ENCODE data around the gene MYO15A. TPM values are rescaled to one million over a fixed set of nuclear protein-coding genes. Genes with fewer than 3 reads are reported as not detected.

Gene MYO15A, protein sequence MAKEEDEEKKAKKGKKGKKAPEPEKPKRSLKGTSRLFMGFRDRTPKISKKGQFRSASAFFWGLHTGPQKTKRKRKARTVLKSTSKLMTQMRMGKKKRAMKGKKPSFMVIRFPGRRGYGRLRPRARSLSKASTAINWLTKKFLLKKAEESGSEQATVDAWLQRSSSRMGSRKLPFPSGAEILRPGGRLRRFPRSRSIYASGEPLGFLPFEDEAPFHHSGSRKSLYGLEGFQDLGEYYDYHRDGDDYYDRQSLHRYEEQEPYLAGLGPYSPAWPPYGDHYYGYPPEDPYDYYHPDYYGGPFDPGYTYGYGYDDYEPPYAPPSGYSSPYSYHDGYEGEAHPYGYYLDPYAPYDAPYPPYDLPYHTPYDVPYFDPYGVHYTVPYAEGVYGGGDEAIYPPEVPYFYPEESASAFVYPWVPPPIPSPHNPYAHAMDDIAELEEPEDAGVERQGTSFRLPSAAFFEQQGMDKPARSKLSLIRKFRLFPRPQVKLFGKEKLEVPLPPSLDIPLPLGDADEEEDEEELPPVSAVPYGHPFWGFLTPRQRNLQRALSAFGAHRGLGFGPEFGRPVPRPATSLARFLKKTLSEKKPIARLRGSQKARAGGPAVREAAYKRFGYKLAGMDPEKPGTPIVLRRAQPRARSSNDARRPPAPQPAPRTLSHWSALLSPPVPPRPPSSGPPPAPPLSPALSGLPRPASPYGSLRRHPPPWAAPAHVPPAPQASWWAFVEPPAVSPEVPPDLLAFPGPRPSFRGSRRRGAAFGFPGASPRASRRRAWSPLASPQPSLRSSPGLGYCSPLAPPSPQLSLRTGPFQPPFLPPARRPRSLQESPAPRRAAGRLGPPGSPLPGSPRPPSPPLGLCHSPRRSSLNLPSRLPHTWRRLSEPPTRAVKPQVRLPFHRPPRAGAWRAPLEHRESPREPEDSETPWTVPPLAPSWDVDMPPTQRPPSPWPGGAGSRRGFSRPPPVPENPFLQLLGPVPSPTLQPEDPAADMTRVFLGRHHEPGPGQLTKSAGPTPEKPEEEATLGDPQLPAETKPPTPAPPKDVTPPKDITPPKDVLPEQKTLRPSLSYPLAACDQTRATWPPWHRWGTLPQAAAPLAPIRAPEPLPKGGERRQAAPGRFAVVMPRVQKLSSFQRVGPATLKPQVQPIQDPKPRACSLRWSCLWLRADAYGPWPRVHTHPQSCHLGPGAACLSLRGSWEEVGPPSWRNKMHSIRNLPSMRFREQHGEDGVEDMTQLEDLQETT (N-terminal part only)
- total RNA-seq (2014; rRNA removed; shearing (Covaris generic)), result not detected in 2 replicates
- 0.02 TPM in 2 replicates for polyA plus RNA-seq (2015; cell fraction: cytosol; rRNA removed)
- polyA plus RNA-seq (2015; cell fraction: nucleus; rRNA removed), result 0.01 and 0.05 TPM in 2 replicates

DNA sequence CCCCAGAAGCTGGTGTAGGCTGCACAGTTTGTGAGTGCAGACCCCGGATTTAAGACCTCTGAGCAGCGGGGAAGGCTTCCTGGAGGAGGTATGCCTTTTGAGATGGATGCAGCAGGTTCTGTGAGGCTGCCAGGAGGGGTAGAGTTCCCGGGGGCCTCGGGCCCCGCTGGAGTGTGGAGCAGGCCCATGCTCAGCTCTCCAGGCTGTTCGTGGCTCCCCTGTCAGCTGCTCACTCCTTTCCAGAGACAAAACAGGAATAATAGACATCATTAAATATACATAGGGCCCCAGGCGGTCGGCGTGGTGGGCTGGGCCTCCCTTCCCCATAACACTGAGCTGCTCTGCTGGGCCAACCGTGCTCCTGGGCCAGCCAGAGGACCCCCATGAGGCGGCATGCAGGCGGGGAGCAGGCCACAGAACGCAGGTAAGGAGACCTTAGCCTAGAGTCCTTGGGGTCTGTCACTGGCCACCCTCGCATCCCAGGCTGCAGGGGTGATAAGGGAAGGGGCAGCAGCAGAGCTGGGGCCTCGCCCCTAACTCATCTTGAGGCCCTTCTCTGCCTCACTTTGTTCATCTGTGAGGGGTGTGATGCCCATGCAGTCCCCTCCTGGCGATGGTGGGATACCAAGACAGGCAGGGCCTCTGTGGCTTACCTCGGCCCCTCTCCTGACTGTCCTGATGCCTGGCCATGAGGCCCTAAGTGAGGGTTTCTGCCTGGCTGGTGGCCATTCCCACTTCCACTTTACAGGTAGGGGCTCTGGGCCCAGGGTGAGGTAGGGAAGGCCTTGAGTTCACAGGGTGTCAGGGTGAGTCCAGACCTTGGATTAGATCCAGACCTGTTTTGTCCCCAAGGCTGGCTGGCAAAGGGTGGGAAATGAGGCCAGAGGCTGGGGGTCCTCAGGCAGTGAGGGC is at the start of gene MYO15A:
Gene MYO15A, plus strand, starts transcription at position 356 of the 912 bp plus-strand sequence. CDS start 10,045 bp downstream, outside the sequence.
- no peak for DNase-seq (ENCODE audit: low read depth)

DNA sequence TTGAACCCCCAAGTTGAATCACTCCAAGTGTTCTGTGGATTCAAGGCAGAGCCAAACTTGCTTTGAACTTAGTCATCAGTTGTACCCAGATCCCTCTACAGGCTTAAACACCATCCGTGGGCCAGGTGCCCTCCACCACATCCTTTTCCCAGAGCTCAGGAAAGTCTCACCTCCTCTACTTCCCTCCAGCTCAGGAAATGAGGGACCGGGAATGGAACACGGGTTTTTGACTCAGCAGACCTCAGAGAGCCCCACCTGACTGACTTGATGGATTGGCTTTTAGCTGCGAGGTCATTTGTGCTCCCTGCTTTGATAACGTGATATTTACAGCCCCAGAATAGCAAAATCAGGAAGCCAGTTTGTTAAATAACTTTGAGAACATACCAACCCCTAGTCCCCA is 49.3 kb upstream of the MYO15A start:
- peak; percentile 55 for DNase-seq (ENCODE audit: low read depth)

DNA sequence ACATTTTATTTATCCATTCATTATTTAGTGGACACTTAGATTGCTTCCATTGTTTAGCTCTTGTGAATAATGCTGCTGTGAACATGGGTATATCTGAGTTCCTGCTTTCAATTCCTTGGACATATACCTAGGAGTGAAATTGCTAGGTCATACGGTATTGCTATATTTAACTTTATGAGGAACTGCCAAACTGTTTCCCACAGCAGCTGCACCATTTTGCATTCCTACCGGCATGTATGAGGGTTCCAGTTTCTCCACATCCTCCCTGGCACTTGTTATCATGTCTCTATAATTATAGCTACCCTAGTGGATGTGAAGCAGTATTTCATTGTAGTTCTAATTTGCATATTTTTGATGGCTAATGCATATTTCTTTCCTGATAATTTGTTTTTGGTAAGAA is 44.5 kb upstream of the MYO15A start:
- no peak for DNase-seq (ENCODE audit: low read depth)

DNA sequence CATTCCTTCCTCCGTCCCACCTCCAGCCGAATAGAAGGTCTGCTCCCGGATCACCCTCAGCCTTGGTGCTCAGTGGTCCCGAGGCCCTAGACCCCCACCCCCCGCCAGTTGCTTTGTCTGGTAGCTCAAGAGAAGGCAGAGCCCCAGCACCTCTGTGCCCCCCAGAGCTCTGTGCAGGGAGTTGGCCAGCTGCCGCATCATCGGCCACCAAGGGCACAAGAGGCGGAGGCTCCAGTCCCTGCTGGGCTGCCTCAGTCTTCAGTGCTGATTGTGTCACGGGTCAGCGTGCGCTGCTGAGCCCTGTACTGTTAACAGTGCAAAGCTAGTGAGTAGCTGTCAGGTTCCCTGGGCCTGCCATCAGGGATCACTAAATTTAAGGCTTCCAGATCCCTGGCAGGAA is 43.0 kb upstream of the MYO15A start:
- DNase-seq (ENCODE audit: low read depth), result no peak

DNA sequence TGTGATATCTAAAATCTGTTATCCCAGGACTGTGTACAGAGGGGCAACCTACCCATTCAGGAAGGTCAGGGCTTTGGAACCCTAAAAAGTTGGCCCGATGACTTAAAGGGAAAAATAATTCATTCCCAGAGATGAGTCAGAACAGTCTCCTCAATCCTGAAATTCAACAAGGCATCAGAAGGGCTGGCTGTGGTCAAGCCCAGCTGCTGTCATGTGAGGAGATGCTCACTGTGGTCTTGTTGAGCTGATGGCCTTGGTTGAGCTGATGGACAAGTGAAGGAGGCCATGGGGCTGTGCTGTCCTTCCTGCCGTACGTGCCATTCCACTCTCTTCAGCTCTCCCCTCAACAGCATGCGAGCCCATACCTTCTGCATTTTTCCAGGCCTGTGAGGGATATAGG is 41.7 kb upstream of the MYO15A start:
- DNase-seq (ENCODE audit: low read depth), result no peak

DNA sequence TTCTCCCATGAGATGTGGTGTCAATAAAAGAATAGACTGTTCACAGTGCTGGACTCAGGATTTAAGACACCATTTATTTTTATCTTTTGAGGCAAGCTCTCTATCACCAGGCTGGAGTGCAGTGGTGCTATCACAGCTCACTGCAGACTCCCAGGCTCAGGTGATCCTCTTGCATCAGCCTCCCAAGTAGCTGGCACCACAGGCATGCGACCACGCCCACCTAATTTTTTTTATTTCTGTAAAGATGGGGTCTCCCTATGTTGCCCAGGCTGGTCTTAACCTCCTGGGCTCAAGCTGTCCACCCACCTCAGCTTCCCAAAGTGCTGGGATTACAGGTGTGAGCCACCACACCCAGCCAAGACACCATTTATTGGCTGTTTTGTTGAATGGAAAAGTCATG is 39.5 kb upstream of the MYO15A start:
- no peak for DNase-seq (ENCODE audit: low read depth)

DNA sequence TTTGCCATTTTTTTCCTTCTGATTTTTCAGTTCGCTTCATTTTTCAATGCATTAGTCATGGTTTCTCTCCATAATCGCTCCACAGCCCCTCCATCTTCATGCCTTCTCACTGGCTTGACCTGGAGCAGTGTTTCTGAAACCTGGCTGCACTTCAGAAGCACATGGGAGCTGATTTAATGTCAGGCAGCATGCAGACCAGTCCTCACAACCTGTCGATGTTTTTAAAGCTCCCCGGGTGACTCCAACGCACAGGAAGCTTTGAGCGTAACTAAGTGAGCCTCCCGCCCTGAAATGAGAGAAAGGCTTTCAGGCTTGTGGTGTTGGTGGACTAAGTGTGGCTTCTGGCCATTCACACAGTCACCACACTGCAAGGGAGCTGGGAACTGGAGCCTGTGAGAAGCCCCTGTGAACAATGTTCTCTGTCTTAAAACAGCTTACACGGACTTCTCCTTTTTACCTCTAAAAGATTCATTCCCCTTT is 37.7 kb upstream of the MYO15A start:
- peak; percentile 60 for DNase-seq (ENCODE audit: low read depth)

DNA sequence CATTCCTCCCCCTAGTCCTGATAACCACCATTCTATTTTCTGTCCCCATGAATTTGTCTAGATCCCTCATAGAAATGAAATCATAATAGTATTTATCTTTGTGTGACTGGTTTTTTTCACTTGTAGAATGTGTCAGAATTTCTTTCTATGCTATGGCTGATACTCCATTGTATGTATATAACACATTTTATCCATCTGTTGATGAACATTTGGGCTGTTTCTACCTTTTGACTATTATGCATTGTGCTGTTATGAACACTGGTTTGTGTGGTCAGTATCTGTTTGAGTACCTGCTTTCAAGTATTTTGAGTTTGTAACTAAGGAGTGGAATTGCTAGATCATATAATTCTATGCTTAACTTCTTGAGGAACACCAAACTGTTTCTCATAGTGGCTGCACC is 36.8 kb upstream of the MYO15A start:
- no peak for DNase-seq (ENCODE audit: low read depth)

DNA sequence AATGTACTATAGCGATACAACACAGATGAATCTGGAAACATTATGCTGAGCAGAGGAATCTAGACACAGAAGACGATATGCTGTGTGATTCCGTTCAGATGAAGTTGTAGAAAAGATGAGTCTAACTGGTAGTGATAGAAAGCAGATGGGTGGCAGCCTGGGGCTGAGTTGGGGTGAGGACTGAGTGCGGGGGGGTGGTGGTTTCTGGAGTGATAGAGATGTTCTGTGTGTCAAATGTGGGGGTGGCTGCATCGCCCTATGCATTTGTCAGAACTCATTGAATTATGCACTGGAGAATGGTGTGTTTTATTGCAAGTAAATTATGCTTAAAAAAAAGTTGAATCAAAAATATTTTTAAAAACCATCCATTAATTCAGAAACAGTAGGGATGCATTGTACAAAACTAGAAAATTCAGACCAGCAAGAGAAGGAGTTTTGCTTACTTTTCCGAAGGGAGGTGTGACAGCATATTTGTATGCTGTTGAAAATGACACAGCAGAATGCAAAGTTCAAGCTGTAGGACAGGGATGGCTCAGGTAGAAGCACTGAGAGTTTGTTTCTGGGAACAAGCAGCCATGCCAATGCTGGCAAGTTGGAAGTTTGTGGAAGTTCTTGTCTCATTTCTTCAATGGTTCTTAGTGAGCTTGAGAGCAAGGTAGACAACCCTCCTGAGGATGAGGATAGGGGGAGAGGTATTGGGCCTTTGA is 33.8 kb upstream of the MYO15A start:
- no peak for DNase-seq (ENCODE audit: low read depth)

DNA sequence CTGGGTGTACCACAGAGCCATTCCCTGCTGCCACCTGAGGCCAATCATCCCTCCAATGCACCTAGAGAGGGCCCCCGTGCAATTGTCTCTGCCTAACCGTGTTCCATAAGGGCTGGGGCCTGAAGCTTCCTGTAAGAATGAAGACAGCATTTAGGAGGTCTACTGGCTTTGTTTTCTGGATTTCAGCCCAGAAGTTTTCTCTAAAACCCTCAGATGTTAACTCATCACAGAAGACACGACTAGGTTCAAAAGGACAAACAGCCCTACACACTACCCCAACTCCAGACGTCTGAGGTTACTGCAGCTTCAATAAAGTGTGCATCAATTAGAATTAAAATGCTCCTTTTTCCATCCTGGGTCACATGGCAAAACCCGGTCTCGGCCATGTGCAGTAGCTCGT is 31.6 kb upstream of the MYO15A start:
- DNase-seq (ENCODE audit: low read depth), result no peak

DNA sequence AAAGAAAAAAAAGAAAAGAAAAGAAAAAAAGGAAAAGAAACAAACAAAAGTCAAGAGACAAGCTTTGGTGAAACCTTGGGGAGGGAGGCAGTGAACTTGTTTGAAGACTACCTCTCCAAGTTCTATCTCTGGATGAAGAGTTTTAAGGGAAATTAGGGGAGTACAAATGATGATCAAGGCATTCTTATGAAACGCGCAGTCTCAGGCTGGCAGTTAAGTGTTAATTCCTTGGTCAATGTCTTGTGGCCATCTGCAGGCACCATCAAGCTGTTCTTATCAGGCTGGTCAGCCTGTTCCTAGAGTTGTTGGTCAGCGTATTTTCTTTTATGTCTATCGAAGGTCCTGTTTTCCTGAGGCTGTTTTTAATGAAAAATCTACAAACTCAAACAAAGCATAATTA is 29.0 kb upstream of the MYO15A start:
- no peak for DNase-seq (ENCODE audit: low read depth)

DNA sequence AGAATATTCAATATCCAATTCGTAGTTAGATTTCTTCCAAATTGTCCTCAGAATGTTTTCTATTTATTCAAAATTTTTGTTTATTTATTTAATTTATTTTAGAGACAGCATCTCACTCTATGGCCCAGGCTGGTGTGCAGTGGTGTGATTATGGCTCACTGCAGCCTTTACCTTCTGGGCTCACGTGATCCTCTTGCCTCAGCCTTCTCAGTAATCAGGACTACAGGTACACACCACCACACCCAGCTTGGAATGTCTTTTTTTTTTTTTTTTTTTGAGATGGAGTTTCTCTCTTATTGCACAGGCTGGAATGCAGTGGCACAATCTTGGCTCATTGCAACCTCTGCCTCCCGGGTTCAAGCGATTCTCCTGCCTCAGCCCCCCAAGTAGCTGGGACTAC is 24.3 kb upstream of the MYO15A start:
- DNase-seq (ENCODE audit: low read depth), result no peak

DNA sequence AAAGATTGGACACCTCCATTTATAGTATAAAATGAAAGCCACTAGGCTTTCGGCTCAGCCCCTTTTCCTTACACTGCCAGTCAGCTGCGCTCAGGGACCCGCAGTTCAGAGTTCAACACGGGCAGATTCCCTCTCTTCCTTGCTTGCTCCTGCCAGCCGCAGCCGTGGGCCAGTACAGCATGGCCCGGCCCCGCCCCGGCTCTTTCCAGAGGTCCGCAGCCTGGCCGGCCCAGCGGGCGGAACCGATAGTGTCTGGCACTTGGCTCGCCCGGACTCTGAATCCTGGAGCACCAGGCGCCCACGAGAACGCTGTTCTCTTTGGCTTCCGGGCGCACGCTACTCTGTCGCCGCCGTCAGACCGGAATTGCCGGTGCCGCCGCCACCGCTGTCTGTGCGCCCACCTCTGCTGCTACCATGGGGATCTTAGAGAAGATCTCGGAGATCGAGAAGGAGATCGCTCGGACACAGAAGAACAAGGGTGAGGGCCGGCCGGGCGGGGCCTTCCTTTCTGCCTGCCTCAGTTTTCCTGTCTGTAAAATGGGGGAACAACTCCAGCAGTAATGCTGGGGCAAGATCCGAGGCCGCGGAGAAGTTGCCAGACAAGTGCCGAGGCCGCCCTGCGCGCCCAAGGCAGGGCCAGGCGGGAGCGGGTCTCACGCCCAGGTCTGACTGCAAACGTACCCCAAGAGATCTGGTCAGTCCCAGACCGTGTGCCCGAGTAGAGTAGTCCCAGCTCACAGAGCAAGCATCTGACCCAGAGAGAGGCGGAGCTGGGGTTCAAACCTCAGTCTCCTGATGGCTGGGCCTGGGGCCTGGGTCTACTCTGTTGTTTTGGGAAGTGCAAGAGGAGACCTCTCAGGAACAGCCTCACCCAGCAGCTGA is 20.7 kb upstream of the MYO15A start, which contains the start of gene DRG2:
Gene DRG2, plus strand, starts transcription at position 339 of the 882 bp plus-strand sequence. Its CDS starts 76 bp downstream, at position 415.
- peak; percentile 89 for DNase-seq (ENCODE audit: low read depth)

DNA sequence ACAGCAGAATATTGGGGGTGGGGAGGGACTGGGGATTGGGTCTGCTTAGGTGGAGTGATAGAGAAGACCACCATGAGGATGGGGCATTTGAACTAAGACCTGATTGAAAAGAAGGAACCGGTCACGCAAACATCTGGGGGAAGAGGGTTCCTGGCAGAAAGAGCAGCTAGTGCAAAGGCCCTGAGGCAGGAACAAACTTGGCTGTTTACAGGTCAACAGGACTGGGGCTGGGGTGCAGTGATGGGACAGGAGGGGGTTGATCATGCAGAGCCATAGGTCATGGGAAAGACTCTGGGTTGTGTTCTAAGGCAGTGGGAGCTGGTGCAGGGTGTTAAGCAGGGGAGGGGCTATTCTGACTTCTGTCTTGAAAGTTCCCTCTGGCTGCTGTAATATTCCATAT is 18.9 kb upstream of the MYO15A start:
- no peak for DNase-seq (ENCODE audit: low read depth)

DNA sequence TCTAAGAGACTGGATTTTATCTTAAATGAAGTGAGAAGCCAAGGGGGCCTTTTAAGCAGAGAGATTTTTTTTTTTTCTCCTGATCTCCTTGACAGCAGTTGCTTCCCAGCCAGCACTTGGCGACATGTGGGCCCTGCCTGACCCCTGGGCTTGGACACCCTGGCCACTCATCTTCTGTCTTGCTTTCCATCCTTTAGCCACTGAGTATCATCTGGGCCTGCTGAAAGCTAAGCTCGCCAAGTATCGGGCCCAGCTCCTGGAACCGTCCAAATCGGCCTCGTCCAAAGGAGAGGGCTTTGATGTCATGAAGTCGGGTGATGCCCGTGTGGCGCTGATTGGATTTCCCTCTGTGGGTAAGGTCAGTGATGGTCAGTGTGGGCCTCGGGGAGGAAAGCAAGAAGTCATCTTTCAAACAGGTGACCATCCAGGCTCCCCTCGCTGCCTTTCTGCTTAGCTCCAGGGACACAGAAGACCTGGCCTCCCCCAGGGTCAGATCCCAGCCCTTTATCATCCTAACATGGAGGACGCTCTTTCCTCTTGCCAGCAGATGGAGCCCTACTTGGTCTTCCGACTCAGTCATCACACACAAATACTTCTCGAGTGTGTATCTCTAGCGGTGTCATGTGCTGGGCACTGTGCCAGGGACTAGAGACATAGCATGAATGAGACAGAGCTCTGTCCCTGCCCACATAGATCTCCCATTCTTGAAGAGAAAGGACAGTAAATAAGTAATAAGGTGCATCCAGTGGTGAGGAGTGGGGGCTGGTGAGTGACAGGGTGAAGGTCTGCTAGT is 14.7 kb upstream of the MYO15A start:
- peak; percentile 58 for DNase-seq (ENCODE audit: low read depth)

DNA sequence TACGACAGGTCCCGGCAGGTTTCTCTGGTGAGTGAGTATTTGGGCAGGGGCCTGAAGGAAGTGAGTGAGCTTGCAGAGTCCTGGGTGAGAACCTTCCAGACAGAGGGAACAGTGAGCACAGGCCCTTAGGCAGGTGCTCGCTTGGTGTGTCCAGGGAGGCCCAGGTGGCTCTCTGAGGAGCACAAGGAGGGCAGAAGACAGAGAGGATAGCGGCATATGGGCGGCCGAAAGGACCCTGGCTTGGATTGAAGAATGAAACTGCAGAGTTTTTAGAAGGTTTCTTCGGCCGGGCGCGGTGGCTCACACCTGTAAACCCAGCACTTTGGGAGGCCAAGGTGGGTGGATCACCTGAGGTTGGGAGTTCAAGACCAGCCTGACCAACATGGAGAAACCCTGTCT is 14.1 kb upstream of the MYO15A start:
- DNase-seq (ENCODE audit: low read depth), result no peak

DNA sequence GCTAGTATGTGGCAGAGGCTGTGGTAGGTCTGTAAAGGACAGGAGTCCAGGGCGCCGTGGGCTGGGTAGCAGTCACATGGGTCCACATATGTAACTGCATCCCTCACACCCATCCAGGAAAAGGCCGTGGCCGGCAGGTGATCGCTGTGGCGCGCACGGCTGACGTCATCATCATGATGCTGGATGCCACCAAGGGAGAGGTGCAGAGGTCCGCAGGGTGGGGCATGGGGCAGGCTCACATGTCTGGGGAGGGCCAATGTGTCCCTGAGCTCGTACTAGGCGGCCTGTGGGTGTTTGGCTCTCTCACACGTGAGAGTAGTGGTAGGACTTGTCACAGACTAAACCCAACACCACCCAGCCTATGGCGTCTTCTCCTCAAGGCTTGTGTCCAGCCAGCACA is 9.0 kb upstream of the MYO15A start:
- DNase-seq (ENCODE audit: low read depth), result no peak

DNA sequence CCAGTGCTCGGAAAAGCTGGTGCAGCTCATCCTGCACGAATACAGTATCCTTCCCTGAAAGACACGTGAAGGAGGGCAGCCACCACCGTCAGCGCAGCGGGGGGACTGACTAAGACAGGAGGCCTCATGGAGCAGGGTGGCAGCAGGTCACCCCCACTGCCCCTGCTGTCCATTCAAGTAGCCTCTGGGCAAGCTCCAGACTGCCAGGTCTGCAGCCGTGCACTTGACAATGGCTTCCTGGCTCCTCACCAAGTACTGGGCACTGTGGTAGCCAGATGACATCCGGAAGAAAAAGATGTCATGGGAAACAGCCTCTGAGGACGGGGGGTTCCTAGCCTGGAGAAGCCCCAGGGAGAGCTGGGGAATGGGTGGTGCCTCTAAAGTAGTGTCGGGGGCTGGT is 7.9 kb upstream of the MYO15A start:
- DNase-seq (ENCODE audit: low read depth), result no peak
